HepG2 (cell line): ENCODE results near the gene TPST1. TPM values are rescaled to one million over a fixed set of nuclear protein-coding genes. Genes with fewer than 3 reads are reported as not detected.

Experiments
- CBX2 ChIP-seq, 2 experiments: fragments of 200-600 bp in 1 of 2; sonication (generic); formaldehyde crosslinking in 1 of 2; IDR thresholded peaks; 2 replicates each; pipeline versions ENCODE4 v1.7.0 to v1.8.1; 2018 to 2022; ENCODE audit warnings: low read depth in 2 of 2, low read length in 1 of 2, mild to moderate bottlenecking in 1 of 2, missing genetic modification reagents in 1 of 2
- CBX5 ChIP-seq: sonication (generic); formaldehyde crosslinking; IDR thresholded peaks from 2 replicates; pipeline ENCODE4 v1.4.0; 2020; ENCODE audit warnings: missing genetic modification reagents, borderline replicate concordance
- CHD2 ChIP-seq: IDR thresholded peaks from 2 replicates; pipeline ENCODE4 v1.6.1; 2011; ENCODE audit warnings: low read depth, low read length, improper control_type of control experiment
- GATA4 ChIP-seq: sonication (generic); IDR thresholded peaks from 2 replicates; pipeline ENCODE4 v1.6.1; 2016; ENCODE audit warnings: antibody characterized with exemption, low read depth, borderline replicate concordance
- HOXA3 ChIP-seq: sonication (generic); formaldehyde crosslinking; IDR thresholded peaks from 2 replicates; pipeline ENCODE4 v1.5.0; 2020; ENCODE audit warnings: missing genetic modification reagents
- MAFF ChIP-seq: IDR thresholded peaks from 2 replicates; pipeline ENCODE4 v1.6.1; 2011; ENCODE audit warnings: low read depth, low read length, improper control_type of control experiment
- RARG ChIP-seq: sonication (generic); formaldehyde crosslinking; IDR thresholded peaks from 2 replicates; pipeline ENCODE4 v1.4.0; 2020; ENCODE audit warnings: low read depth, mild to moderate bottlenecking, missing genetic modification reagents
- SIX4 ChIP-seq: sonication (generic); formaldehyde crosslinking; IDR thresholded peaks from 2 replicates; pipeline ENCODE4 v1.4.0; 2020; ENCODE audit warnings: missing genetic modification reagents
- SMARCE1 ChIP-seq: fragments of 450-650 bp; IDR thresholded peaks from 2 replicates; pipeline ENCODE4 v1.6.1; 2017; ENCODE audit warnings: borderline replicate concordance
- SNAI1 ChIP-seq: sonication (generic); formaldehyde crosslinking; IDR thresholded peaks from 2 replicates; pipeline ENCODE4 v1.5.0; 2020; ENCODE audit warnings: mild to moderate bottlenecking, missing genetic modification reagents, borderline replicate concordance
- XRCC5 ChIP-seq: fragments of 200-400 bp; formaldehyde crosslinking; optimal IDR thresholded peaks from 2 replicates; pipeline ENCODE3; 2017; ENCODE audit warnings: mild to moderate bottlenecking, low read length
- ZNF138 ChIP-seq: sonication (generic); formaldehyde crosslinking; IDR thresholded peaks from 2 replicates; pipeline ENCODE4 v1.5.0; 2020; ENCODE audit warnings: mild to moderate bottlenecking, low read depth, missing genetic modification reagents
- ZNF317 ChIP-seq: sonication (generic); formaldehyde crosslinking; IDR thresholded peaks from 2 replicates; pipeline ENCODE4 v1.5.0; 2020; ENCODE audit warnings: mild to moderate bottlenecking, missing genetic modification reagents
- ZNF441 ChIP-seq: sonication (generic); formaldehyde crosslinking; IDR thresholded peaks from 2 replicates; pipeline ENCODE4 v1.7.0; 2021; ENCODE audit warnings: missing genetic modification reagents, borderline replicate concordance
- ZNF841 ChIP-seq: sonication (generic); formaldehyde crosslinking; IDR thresholded peaks from 2 replicates; pipeline ENCODE4 v1.8.1; 2023; ENCODE audit warnings: missing genetic modification reagents, borderline replicate concordance
- polyA plus RNA-seq, 8 experiments: library from polyadenylated mRNA; depleted of rRNA in 3 of 8; stranded (reverse) in 7 of 8; unstranded in 1 of 8; fragments of >200 nt; fragmentation: Illumina TruSeq in 4 of 8; extraction: Trizol in 4 of 8; gene quantifications; 2 replicates each; pipeline versions ENCODE4 v1.2.1 to v1.2.3, GENCODE V29; 2011 to 2016; ENCODE audit warnings: low read depth in 4 of 8, missing spikeins in 1 of 8, mixed read lengths in 1 of 8; ENCODE audit not compliant: insufficient read depth in 1 of 8
- total RNA-seq, 5 experiments: library from RNA; depleted of rRNA; stranded (reverse); fragments of >200 nt; fragmentation: Illumina TruSeq; extraction: Trizol; gene quantifications; 2 replicates each; pipeline ENCODE4 v1.2.3, GENCODE V29; 2016; ENCODE audit warnings: low read depth in 1 of 5
- TF ChIP-seq, protein P1 (sequence below): sonication (generic); formaldehyde crosslinking; IDR thresholded peaks from 2 replicates; pipeline ENCODE4 v1.5.1; 2020; ENCODE audit warnings: mild to moderate bottlenecking, missing genetic modification reagents, borderline replicate concordance
- TF ChIP-seq, protein P2 (sequence below): sonication (generic); formaldehyde crosslinking; IDR thresholded peaks from 2 replicates; pipeline ENCODE4 v1.9.0; 2021; ENCODE audit warnings: mild to moderate bottlenecking, missing genetic modification reagents
- TF ChIP-seq, protein P3 (sequence below): sonication (generic); formaldehyde crosslinking; IDR thresholded peaks from 2 replicates; pipeline ENCODE4 v1.4.0; 2020; ENCODE audit warnings: mild to moderate bottlenecking, low read depth, missing genetic modification reagents
- TF ChIP-seq, protein P4 (sequence below): sonication (generic); formaldehyde crosslinking; IDR thresholded peaks from 2 replicates; pipeline ENCODE4 v1.4.0; 2020; ENCODE audit warnings: missing genetic modification reagents, borderline replicate concordance

The TPST1 gene
- total and polyA plus RNA-seq, 2 of the 13 experiments (the other 11 are each of a cell fraction or from before 2014, with no cell fraction given): 24.3 to 34.1 TPM

DNA sequence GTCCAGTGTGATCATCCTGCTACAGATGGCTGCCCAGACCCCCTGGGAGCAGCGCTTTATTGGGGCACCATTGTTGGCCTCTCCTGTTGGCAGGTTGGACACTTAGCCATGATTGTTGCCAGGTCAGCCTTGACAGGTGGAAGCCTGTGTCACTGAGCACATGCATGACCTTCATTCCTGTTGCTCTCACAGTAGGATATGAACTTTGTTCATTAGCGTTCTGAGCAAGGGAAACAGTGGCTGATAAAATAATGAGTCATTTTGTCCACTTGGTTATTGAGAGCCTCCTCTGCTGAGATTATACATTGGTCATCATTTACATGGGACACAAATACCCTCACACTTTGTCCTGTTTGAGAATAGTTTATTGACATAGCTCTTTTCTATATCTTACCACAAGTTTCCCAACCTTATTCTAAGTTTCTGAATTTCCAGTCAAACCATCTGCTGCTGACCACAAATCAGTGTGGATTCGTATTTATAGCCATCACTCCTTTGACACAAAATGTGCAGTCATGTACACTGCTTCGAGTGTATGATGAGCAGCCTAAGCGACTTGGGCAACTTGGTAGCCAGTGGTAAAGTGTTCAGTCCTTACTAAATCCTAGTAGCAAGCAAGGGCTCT, 102.6 kb downstream of the TPST1 start (continued):
- TF ChIP-seq, protein P1, sequence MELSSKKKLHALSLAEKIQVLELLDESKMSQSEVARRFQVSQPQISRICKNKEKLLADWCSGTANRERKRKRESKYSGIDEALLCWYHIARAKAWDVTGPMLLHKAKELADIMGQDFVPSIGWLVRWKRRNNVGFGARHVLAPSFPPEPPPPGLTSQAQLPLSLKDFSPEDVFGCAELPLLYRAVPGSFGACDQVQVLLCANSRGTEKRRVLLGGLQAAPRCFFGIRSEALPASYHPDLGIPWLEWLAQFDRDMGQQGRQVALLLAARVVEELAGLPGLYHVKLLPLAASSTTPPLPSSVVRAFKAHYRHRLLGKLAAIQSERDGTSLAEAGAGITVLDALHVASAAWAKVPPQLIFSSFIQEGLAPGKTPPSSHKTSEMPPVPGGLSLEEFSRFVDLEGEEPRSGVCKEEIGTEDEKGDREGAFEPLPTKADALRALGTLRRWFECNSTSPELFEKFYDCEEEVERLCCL (CRISPR knock-in tag): no peak
- TF ChIP-seq, protein P2, sequence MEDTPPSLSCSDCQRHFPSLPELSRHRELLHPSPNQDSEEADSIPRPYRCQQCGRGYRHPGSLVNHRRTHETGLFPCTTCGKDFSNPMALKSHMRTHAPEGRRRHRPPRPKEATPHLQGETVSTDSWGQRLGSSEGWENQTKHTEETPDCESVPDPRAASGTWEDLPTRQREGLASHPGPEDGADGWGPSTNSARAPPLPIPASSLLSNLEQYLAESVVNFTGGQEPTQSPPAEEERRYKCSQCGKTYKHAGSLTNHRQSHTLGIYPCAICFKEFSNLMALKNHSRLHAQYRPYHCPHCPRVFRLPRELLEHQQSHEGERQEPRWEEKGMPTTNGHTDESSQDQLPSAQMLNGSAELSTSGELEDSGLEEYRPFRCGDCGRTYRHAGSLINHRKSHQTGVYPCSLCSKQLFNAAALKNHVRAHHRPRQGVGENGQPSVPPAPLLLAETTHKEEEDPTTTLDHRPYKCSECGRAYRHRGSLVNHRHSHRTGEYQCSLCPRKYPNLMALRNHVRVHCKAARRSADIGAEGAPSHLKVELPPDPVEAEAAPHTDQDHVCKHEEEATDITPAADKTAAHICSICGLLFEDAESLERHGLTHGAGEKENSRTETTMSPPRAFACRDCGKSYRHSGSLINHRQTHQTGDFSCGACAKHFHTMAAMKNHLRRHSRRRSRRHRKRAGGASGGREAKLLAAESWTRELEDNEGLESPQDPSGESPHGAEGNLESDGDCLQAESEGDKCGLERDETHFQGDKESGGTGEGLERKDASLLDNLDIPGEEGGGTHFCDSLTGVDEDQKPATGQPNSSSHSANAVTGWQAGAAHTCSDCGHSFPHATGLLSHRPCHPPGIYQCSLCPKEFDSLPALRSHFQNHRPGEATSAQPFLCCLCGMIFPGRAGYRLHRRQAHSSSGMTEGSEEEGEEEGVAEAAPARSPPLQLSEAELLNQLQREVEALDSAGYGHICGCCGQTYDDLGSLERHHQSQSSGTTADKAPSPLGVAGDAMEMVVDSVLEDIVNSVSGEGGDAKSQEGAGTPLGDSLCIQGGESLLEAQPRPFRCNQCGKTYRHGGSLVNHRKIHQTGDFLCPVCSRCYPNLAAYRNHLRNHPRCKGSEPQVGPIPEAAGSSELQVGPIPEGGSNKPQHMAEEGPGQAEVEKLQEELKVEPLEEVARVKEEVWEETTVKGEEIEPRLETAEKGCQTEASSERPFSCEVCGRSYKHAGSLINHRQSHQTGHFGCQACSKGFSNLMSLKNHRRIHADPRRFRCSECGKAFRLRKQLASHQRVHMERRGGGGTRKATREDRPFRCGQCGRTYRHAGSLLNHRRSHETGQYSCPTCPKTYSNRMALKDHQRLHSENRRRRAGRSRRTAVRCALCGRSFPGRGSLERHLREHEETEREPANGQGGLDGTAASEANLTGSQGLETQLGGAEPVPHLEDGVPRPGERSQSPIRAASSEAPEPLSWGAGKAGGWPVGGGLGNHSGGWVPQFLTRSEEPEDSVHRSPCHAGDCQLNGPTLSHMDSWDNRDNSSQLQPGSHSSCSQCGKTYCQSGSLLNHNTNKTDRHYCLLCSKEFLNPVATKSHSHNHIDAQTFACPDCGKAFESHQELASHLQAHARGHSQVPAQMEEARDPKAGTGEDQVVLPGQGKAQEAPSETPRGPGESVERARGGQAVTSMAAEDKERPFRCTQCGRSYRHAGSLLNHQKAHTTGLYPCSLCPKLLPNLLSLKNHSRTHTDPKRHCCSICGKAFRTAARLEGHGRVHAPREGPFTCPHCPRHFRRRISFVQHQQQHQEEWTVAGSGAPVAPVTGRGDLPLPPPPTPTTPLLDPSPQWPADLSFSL (CRISPR knock-in tag): no peak
- TF ChIP-seq CBX2 (IDR thresholded peaks at IDR 0.05; ENCODE audit: low read depth, low read length) (no peak), CBX2 (CRISPR knock-in tag; IDR thresholded peaks at IDR 0.05; ENCODE audit: low read depth) (no peak), ZNF441 (CRISPR knock-in tag) (0 out of 2 replicates have a peak, but pooled peaks have one; percentile 25), RARG (CRISPR knock-in tag) (0 out of 2 replicates have a peak, but pooled peaks have one; percentile 53), GATA4 (peak; percentile 44; the same call in 1 of the 2 replicates), ZNF841 (no peak), SNAI1 (no peak), CBX5 (CRISPR knock-in tag) (peak; percentile 63; the same call in 1 of the 2 replicates), XRCC5 (no peak), CHD2 (no peak), ZNF138 (CRISPR knock-in tag) (no peak), HOXA3 (peak; percentile 53; the same call in 1 of the 2 replicates), ZNF317 (CRISPR knock-in tag) (peak; percentile 69; the same call in 1 of the 2 replicates), SIX4 (no peak), SMARCE1 (no peak), MAFF (peak; percentile 72)
- TF ChIP-seq, protein P3, sequence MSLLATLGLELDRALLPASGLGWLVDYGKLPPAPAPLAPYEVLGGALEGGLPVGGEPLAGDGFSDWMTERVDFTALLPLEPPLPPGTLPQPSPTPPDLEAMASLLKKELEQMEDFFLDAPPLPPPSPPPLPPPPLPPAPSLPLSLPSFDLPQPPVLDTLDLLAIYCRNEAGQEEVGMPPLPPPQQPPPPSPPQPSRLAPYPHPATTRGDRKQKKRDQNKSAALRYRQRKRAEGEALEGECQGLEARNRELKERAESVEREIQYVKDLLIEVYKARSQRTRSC (CRISPR knock-in tag): no peak
- TF ChIP-seq, protein P4, sequence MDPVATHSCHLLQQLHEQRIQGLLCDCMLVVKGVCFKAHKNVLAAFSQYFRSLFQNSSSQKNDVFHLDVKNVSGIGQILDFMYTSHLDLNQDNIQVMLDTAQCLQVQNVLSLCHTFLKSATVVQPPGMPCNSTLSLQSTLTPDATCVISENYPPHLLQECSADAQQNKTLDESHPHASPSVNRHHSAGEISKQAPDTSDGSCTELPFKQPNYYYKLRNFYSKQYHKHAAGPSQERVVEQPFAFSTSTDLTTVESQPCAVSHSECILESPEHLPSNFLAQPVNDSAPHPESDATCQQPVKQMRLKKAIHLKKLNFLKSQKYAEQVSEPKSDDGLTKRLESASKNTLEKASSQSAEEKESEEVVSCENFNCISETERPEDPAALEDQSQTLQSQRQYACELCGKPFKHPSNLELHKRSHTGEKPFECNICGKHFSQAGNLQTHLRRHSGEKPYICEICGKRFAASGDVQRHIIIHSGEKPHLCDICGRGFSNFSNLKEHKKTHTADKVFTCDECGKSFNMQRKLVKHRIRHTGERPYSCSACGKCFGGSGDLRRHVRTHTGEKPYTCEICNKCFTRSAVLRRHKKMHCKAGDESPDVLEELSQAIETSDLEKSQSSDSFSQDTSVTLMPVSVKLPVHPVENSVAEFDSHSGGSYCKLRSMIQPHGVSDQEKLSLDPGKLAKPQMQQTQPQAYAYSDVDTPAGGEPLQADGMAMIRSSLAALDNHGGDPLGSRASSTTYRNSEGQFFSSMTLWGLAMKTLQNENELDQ: no peak
